ENCODE results near the gene FCHO1.

GRCh38 chr19:17803264-17803896, 52.1 kb downstream of the FCHO1 start:
- TF ChIP-seq GATA2 (IDR thresholded peaks at IDR 0.05; ENCODE audit: low read depth, low read length) (no peak), GATA3 (IDR thresholded peaks at IDR 0.05; ENCODE audit: low read depth, low read length) (no peak)

Data from SH-SY5Y (cell line).